Skin epidermis (tissue), 12 donors: ENCODE results near the gene ZNF335.
"Not testable (repeated sequence)": the region's sequence is repeated elsewhere in the genome, so short reads cannot be mapped to it uniquely, and the experiment has no call there.

ENCODE experiments used
- H3K27ac ChIP-seq, 21 experiments: fragments of 200-600 bp; sonication (generic) in 11 of 21; one replicate each; pipeline ENCODE4 v1.5.0; 2020; ENCODE audit warnings: mild to moderate bottlenecking in 3 of 21, inconsistent platforms in 2 of 21, moderate library complexity in 2 of 21
- H3K4me3 ChIP-seq, 7 experiments: fragments of 200-600 bp; sonication (generic) in 2 of 7; one replicate each; pipeline ENCODE4 v1.5.0; 2020; ENCODE audit warnings: inconsistent platforms in 2 of 7, mild to moderate bottlenecking in 2 of 7, moderate library complexity in 1 of 7

ZNF335 gene

GRCh38 chr20:45944151-45944964 is 27.6 kb downstream of the ZNF335 start:
- Histone ChIP-seq H3K27ac (peak overlapping the region in 7 of 21 experiments; percentile 4 to 59 (median 29)), H3K4me3 (no peak overlapping the region)

- Histone ChIP-seq H3K4me3 (no peak overlapping the region), H3K27ac (peak overlapping the region in 2 of 21 experiments; percentile 34 to 59)
Observed at GRCh38 chr20:45943613-45944012, 28.4 kb downstream of the ZNF335 start.

GRCh38 chr20:45940469-45940868 is 31.5 kb downstream of the ZNF335 start:
- no peak overlapping the region for H3K27ac ChIP-seq
- no peak overlapping the region for H3K4me3 ChIP-seq

GRCh38 chr20:45940053-45940452 is 31.9 kb downstream of the ZNF335 start:
- no peak overlapping the region for H3K4me3 ChIP-seq
- H3K27ac ChIP-seq: no peak overlapping the region

GRCh38 chr20:45938727-45939438 is 33.1 kb downstream of the ZNF335 start:
- peak overlapping the region in 1 of 21 experiments; percentile 3 for H3K27ac ChIP-seq
- H3K4me3 ChIP-seq: no peak overlapping the region

GRCh38 chr20:45937765-45938164 is 34.2 kb downstream of the ZNF335 start:
- Histone ChIP-seq H3K27ac (no peak overlapping the region), H3K4me3 (no peak overlapping the region)

- Histone ChIP-seq H3K4me3 (peak overlapping the region; percentile 82 to 98 (median 94)), H3K27ac (peak overlapping the region in 20 of 21 experiments; percentile 23 to 100 (median 100))
Observed at GRCh38 chr20:45935416-45936046, 36.5 kb downstream of the ZNF335 start.

GRCh38 chr20:45934586-45935415 is 37.2 kb downstream of the ZNF335 start, which contains the start of gene PCIF1:
Gene PCIF1, plus strand, starts transcription at chr20:45934683. Its CDS starts 4,317 bp downstream, at chr20:45939000.
- Histone ChIP-seq H3K27ac (peak within 1 kb of the TSS; percentile 95 to 100 (median 100)), H3K4me3 (peak within 1 kb of the TSS; percentile 82 to 98 (median 94))

- peak overlapping the region; percentile 82 to 98 (median 94) for H3K4me3 ChIP-seq
- H3K27ac ChIP-seq: peak overlapping the region; percentile 95 to 100 (median 100)
Observed at GRCh38 chr20:45934046-45934585, 37.9 kb downstream of the ZNF335 start.

GRCh38 chr20:45933266-45934045 is 38.5 kb downstream of the ZNF335 start:
- Histone ChIP-seq H3K4me3 (peak overlapping the region; percentile 82 to 98 (median 94)), H3K27ac (peak overlapping the region in 20 of 21 experiments; percentile 97 to 100 (median 100))

GRCh38 chr20:45931680-45932079 is 40.3 kb downstream of the ZNF335 start:
- not testable (repeated sequence) for H3K27ac ChIP-seq, H3K4me3 ChIP-seq

- Histone ChIP-seq H3K27ac (no peak overlapping the region), H3K4me3 (no peak overlapping the region)
Observed at GRCh38 chr20:45927071-45927878, 44.7 kb downstream of the ZNF335 start.

- Histone ChIP-seq H3K4me3 (no peak overlapping the region), H3K27ac (no peak overlapping the region)
Observed at GRCh38 chr20:45926731-45927070, 45.3 kb downstream of the ZNF335 start.

GRCh38 chr20:45925821-45926506 is 46.0 kb downstream of the ZNF335 start:
- Histone ChIP-seq H3K4me3 (no peak overlapping the region), H3K27ac (peak overlapping the region in 3 of 21 experiments; percentile 7 to 23 (median 15))

GRCh38 chr20:45924391-45925261 is 47.4 kb downstream of the ZNF335 start:
- H3K27ac ChIP-seq: peak overlapping the region in 15 of 21 experiments; percentile 35 to 72 (median 57)

More at GRCh38 chr20:45924391-45925261, 47.4 kb downstream of the ZNF335 start:
- no peak overlapping the region for H3K4me3 ChIP-seq
